GM18505 (cell line): ENCODE data around the gene CALML5.

Experiments used
- ATAC-seq: cut with Tn5 transposase; IDR thresholded peaks from one replicate; pipeline ENCODE4 v1.9.1; 2021; ENCODE audit not compliant: unreplicated experiment
- POLR2A ChIP-seq: IDR thresholded peaks from 4 replicates; pipeline ENCODE4 v1.6.1; 2011; ENCODE audit warnings: borderline replicate concordance; ENCODE audit not compliant: insufficient read depth, insufficient read length; ENCODE audit errors: extremely low read depth

Gene CALML5

DNA sequence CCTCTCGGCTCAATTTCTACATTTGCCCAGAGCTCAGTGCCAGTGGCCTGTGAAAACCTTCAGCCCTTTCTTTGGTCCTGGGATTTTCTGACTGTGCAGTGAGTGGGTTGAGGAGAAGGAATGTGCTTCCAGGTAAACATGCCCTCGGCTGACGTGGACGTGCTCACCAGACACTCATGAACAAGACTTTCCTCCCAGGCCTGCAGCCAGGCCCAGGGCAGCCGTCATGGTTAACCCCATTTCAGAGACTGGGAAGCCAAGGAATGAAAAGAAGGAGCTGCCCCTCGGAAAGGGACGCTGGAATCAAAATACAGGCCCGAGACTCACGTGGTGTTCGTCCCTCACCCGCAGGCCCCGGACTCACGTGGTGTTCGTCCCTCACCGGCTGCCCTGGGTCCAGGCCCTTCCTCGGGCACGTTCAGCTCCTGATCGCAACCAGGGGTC is 8.8 kb upstream of the CALML5 start:
- TF ChIP-seq POLR2A = no peak
- no peak for ATAC-seq

DNA sequence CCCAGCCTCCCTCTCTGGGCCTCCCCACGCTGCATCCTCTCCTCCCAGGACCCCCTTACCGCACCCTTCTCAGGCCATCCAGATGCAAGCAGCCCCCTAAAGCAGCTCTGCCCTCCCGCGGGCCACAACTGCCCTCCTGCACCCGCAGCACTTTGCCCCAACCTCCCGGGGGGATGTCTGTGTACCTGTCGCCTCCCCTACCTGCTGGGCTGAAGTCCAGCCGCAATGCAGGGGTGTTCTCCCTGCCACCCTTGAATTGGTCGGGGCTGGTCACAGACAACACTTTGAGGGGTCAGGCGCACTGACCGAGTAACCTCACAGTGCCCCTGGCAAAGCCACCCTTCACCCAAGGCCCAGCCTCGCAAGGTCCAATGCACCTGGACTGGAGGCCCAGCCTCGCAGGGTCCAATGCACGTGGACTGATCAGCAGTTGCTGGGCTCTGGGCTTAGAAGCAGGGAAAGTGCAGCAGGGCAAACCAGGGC is 8.3 kb upstream of the CALML5 start:
- ATAC-seq = no peak
- TF ChIP-seq POLR2A = no peak

DNA sequence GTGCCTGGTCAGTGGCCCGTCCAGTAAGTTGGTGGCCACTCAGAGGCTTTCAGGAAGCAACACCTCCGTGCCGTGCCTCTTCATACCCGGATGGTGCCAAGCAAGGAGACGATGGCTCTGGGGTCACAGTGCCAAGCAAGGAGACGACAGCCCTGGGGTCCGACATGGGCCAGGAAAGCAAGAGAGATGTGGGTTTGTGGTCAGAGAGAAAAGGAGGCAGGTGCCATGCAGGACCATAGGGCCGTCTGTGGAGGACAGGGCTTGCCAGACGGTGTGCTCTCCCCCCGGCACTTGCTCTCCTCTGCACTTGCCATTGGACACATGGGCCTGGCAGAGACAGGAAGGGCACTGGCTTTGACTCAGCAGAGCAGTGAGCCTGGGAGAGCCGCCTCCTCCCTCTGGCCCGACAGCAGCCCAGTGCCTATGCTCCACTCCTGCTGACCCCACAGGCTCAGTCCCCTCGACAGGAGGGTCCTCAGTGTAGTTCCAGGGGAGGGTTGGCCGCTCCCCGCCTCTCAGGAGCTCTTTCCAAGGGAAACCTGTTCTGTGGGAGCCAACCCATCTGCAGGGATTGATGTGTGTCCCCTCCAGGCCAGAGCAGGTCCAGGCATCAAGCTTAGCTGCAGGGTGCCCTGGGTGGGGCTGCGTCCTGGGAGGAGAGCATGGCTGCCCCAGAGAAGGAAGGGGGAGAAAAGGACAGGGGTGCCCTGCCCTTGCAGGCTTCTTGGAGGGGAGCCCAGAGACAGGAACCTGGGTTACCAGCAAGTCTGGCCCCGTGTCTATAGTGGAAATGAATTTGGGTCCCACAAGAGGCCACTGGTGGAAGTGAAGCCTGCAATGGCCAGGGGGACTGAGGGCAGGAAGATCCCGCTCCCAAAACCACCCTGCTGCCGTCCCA is 7.6 kb upstream of the CALML5 start:
- no peak for ATAC-seq
- no peak for TF ChIP-seq POLR2A

DNA sequence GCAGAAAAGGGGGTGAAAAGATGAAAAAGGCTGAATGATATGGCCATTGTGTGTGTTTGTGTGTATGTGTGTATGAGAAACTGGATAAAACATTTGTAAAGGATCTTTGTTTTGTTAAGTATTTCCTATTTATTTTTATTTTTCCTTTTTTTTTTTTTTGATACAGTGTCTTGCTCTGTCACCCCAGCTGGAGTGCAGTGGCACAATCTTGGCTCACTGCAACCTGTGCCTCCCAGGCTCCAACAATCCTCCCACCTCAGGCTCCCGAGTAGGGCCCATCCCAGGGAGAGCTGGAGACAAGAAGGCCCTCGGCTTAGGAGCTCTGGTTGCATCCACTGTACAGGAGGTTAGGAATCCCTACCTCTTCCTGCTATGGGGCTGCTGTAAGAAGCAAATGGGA is 6.9 kb upstream of the CALML5 start:
- no peak for TF ChIP-seq POLR2A
- no peak for ATAC-seq

DNA sequence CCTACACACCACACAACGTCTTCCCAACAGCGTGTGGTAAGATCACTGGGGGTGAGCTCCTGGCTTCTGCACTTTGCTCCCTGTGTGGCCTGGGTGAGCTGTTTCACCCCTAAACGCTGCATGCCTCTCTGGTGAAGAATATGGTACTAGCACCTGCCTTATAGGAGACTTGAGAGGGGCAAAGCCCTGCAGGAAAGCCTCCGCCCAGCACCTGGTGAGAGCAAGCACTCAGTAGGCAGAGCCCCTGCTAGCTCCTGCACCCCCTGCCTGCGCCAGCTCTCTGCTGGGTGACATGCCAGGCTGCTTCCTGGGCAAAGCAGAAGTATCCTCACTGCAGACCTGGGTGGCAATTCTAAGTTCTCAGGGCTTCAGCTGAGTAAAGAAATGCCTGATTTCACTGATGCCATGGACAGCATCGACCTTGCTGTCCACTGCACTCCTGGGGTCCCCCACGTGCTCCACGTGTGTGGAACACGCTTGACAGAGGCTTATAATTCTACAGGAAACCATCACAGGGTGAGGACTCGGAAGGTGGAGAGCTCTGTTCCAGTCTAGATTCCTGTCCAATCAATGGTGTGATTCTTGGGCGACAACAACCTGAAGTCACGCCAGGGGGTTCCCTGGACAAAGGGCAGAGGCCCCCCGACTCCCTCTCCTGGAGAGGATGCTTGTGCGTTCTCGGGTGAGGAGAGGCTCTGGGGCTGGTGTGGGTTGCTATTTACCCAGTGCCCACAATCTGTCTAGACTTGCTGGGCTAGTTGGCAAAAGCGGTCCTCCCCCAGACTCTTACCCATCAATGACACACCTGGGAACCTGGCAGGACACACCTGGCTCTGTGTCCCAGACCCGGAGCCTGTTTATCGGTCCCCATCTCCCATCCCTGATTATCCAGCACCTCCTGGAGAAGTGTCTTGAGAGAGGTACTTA is 5.0 kb upstream of the CALML5 start:
- TF ChIP-seq POLR2A = no peak
- ATAC-seq = no peak

DNA sequence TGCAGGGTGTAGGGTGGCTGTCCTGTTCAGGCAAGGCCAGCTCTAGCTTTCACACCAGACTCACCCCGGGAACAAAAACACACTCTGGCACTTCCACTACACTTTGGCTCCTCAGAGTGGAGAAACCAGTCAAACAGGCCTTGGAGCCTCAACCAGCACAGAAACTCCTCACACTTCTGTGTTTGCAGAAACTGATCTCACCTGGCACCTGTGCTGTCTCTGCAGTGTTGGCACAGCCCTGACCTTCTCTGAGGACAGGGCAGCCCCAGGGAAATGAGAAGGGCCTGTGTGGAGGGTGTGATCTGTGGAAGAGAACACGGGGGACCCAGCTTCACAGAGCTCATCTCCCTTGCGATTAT is 4.1 kb upstream of the CALML5 start:
- ATAC-seq = no peak
- no peak for TF ChIP-seq POLR2A

DNA sequence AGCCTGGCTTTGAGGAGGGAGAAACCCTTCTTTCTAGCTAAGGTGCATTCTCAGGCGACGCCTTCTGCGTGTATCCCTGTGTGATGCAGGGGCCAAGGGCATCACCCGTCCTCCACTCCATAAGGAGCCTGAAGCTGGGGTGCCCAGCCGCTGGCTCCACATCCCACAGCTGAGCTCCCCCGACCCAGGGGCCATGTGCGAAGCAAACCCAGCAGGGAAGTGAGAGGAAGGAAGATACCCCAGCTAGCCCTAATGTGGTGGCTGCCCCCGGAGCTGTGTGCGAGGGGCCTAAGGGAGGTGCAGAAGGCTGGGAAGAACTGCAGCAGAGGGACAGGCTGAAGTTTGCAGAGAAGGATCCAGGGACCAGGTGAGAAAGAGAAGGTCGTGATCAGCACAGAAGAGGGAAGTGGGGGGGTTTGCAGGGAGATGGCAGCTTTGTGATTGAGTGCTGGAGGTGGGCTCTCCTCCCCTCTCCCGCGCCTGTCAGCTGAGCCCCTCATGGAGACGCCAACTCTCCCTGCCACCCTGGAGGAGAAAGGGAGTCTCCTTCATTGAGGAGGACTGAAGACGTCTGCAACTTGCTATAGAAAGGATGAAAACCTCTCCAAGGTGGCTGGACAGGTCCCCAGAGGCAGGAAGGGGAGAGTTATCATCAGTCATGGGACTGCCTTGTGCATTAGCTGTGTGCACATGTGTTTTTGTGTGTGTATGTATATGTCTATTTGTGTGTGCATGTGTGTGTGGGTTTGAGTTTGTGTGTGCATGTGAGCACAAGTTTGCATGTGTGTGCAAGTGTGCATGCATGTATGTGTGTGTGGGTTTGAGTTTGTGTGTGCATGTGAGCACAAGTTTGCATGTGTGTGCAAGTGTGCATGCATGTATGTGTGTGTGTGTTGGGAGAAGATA is 3.5 kb upstream of the CALML5 start:
- no peak for ATAC-seq
- no peak for TF ChIP-seq POLR2A

DNA sequence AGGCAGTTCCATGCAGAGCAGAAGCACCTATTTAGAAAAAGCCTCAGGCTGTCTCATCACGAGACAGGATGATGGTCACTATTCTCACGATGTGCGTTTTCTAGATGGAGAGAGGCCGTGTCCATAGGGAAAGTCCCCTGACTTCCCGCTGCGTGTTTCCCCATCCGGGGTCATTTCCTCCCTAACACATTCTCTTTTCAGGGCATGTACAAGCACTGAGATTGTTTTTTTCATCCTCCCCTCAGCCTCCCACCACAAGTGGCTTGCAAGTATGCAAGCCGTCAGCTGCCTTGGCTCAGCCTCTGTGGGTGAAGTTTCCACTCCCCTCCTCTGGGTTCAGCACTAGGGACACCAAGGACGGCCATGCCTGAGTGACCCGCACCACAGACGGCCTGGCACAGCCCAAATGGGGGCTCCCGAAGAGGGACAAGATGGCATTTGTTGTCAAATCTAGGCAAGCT is 2.7 kb upstream of the CALML5 start:
- TF ChIP-seq POLR2A = no peak
- ATAC-seq = no peak

DNA sequence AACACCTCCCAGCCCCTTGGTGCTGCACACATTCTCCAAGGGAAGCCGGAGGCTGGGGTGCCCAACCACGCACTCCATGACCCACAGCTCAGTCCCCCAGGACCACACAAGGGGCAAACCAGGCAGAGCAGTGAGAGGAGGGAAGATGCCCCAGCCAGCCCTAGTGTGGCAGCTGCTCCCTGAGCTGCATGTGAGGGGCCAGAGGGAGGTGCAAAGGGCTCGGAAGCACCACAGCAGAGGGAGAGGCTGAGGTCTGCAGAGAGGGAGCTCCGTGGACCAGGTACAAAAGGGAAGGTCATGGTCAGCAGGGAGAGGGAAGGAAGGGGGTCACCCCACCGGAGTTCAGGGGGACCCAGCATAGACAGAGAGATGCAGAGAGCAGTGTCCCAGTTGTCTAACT is 1.5 kb upstream of the CALML5 start:
- TF ChIP-seq POLR2A = no peak
- no peak for ATAC-seq

DNA sequence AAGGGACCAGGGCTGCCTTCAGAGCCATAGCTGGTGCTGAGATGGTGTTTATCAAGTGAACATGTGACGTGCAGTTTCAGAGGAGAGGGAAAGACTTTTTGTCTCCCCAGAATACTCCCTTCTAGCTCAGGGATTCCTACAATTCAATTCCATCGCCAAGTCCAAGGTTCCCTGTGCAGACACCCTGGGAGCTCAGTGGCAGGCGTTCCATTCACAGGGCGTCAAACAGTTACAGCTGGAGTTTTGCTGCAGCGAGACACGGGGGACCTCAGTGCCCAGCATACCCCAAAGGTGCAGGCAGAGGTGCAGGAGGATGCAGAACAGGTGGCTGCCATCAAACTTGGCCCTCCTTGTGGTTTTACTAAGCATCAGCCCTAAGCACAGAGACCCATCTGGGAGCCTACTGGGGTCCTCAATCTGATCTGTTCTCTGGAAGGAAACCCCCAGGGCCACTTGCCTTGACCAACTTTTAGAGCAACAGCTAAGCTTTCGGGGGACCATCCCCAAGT is 846 bp upstream of the CALML5 start:
- no peak for TF ChIP-seq POLR2A
- no peak for ATAC-seq

DNA sequence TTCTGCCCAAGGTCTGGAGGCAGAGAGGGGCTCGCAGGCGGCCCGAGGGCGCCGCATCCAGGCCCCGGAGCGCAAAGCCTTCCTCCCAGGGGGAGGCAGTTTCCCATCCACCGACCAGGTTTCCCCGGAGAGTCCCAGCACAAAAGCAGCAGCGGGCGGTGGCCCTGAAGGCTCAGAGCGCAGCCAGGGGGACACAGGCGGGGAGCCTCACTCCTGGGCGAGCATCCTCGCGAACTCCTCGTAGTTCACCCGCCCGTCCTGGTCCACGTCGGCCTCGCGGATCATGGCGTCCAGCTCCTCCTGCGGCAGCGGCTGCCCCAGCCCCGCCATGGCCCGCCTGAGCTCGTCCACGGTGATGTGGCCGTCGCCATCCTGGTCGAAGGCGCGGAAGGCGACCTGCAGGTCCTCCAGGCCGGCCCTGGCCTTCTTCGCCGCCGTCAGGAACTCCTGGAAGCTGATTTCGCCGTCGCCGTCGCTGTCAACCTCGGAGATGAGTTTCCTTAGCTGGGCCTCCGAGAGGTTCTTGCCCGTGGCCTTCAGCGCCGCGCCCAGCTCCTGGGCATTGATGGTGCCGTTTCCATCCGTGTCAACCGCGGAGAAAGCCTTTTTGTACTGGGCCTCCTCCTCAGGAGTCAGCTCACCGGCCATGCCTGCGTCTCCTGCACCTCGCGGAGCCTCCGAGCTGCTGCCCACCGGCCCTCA is 428 bp downstream of the CALML5 start:
- TF ChIP-seq POLR2A = no peak
- ATAC-seq = no peak
